Stimulated activated CD8-positive, alpha-beta memory T cell treated with anti-CD3 and anti-CD28 coated beads, Interleukin-15, amount 100 ng/mL, for 48 hours (primary cell): Measurements from ENCODE around the gene SSRP1.

Experiments used
- DNase-seq, 2 donors: peaks; one replicate each; pipeline ENCODE4 v3.0.0-alpha.2; 2020; ENCODE audit warnings: low read depth in 2 of 2

Gene SSRP1

DNA sequence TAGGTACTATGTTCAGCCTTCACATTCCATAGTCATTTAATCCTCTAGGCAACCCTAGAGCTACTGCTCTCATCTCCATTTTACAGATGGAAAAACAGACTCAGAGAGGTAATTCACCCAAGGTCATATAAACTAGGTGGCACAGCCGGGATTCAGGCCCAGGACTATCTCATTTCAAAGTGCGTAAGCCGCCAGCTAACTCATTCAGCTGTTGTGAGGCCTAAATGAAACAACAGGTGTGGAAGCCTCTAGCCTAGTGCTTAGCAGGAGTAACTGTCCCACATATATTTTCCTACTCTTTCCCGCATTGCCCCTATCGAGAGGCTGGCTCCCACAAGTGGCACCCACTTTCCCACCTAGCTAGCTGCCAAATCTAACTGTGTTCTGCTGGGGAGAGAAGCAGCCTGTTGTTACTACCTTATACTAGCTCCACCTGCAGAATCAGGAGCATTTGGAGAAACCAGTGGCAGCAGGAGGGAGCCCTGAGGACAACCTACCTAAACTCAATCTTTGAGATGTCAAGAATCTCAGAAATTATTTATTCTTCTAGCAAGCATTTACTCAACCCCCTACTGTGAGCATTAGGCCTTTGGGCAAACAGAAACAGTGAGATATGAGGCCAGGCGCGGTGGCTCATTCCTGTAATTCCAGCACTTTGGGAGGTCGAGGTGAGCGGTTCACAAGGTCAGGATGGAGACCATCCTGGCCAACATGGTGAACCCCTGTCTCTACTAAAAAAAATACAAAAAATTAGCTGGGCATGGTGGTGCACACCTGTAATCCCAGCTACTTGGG, 24.4 kb upstream of the SSRP1 start:
- DNase-seq = no peak

DNA sequence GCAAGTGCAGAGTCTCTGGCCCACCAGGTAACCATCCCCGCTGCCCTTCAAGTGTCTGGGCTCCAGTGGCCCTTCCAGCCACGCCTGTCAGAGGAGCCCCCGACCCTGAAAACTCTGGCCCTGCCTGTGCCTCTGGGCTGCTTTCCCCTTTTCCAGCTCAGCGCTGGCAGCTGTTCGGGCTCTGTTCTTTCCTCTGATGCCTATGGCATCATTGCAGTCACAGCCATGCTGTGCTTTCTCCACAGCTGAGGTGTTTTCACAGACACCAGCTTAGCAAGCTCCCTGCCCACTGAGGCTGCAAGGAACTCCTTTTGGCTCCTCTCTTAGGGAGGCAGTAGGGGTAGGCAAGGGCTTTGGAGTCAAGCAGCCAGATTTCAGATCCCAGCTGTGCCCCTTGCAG, 23.7 kb upstream of the SSRP1 start:
- no peak for DNase-seq

DNA sequence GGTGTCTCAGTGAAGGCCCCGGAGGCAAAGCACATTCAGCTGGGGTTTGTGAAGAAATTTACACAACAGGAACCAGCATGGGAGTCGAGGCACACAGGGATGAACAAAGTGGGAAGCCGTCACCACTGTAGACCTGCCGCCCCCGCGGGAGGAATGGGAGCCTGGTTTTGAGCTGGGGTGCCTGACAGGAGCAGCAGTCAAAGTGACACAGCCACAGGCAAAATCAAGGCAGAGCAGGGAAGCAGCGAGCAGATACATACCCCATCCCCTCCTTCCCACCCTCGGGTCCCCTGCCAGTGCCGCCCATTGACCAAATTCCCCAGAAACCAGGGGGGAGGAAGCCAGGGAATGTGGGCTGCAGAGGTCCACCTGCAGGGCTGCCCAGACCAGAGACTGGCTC, 23.3 kb upstream of the SSRP1 start:
- DNase-seq = no peak

DNA sequence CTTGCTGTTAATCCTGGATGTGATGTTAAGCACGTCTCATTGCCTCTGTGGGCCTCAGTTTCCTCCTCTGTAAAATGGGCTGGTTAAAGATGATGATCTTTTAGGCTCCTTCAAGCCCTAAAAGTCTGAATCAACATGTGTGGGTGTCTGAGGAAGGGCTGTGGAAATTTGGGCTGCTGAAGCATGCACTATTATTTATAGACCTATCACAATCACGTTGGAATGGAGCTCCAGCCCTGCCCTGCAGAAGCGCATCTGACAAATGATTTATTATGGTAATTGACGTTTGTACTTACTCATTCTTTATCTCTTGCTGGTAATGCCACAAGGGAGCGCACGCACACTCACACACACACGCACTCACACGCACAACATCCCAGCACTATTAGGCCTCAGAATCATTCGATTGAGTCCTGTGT, 22.9 kb upstream of the SSRP1 start:
- DNase-seq = no peak

GRCh38 chr11:57357856-57358255, 22.2 kb upstream of the SSRP1 start:
- no peak for DNase-seq

GRCh38 chr11:57357310-57357709, 21.6 kb upstream of the SSRP1 start:
- DNase-seq = no peak

- DNase-seq = no peak
These were observed 20.6 kb upstream of the SSRP1 start for GRCh38 chr11:57356268-57356667.

GRCh38 chr11:57354699-57355098, 19.0 kb upstream of the SSRP1 start:
- no peak for DNase-seq

DNA sequence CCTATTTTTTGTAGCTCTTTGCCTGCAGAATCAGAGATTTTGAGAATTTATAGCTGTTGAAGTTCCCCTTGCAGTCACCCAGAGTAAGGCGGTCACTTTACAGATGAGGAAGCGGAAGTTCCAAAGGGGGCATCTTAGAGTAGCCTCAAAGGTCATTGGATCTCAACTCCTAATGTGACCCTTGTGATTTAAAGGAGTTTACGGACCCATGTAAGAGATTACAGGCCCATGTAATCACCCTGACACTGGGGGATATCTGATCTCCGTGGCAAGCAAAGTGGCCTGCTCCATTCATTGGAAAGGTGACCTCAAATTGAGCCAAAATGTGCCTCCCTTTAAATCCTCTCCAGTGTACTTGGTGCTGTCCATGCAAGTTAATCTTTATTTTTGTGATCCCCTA, 18.2 kb upstream of the SSRP1 start:
- DNase-seq = no peak

DNA sequence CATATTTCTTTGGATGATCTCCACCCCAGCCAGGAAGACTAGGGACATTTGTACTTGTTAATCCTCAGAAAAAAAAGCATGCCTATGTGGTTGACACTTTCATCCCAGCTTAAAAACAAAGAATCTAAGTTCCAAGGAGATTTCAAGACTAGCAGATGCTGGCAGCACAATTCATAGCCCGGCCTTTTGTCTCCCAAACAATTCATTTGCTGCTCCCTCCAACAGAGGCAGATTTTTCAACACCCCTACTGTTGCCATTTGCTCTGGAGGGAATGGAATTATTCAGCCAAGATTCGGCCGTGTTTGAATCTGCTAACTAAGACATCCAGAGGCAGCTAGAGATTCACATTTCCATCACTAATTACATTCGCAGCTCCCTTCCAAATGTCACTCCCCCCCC, 17.8 kb upstream of the SSRP1 start:
- DNase-seq = no peak

- no peak for DNase-seq
These were observed 17.3 kb upstream of the SSRP1 start for GRCh38 chr11:57353036-57353435.

DNA sequence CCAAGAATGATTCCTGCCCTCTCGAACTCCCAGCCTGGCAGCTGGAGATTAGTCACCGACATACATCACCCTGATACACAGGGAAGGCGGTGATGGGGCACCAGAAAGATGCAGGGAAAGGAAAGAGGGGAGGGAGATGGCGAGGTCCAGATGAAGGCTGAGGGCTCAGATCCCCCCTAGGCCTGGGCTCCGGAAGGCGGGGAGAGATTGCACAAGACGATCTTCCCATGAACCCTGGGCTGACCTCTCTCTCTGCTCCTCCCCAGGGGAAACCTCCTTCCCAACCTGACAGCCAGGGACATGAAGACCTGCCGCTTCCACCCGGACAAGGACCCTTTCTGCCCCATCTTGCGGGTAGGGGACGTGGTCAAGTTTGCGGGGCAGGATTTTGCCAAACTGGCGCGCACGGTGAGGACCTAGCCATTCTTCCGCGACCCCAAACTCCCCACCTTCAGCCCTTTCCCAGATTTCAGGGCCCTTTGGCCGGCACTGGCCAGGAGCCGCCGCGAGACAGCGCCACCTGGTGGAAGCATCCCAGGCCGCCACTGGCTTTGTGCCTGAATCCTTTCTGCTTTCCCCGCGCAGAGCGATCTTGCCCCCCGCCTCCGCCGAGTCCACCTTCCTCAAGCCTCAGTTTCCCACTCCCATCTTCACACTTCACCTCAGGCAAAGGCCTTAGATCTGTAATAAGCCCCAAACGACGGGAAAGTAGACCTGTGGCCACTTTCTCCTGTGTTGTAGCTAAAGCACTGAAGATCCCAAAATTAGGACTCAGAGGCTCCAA, 14.0 kb upstream of the SSRP1 start:
- peak; percentile 21 to 40 for DNase-seq

- no peak for DNase-seq
These were observed 13.1 kb upstream of the SSRP1 start for GRCh38 chr11:57348636-57349313.

GRCh38 chr11:57348052-57348451, 12.4 kb upstream of the SSRP1 start:
- no peak for DNase-seq

GRCh38 chr11:57347336-57347735, 11.6 kb upstream of the SSRP1 start:
- no peak for DNase-seq

GRCh38 chr11:57345555-57346211, 10.0 kb upstream of the SSRP1 start:
- DNase-seq = peak in 1 of 2 donors; percentile 45

- no peak for DNase-seq
These were observed 9.1 kb upstream of the SSRP1 start for GRCh38 chr11:57344826-57345225.

GRCh38 chr11:57343825-57344224, 8.1 kb upstream of the SSRP1 start:
- DNase-seq = no peak

- DNase-seq = no peak
These were observed 7.0 kb upstream of the SSRP1 start for GRCh38 chr11:57342702-57343101.

GRCh38 chr11:57341250-57341808, 5.6 kb upstream of the SSRP1 start:
- no peak for DNase-seq

DNA sequence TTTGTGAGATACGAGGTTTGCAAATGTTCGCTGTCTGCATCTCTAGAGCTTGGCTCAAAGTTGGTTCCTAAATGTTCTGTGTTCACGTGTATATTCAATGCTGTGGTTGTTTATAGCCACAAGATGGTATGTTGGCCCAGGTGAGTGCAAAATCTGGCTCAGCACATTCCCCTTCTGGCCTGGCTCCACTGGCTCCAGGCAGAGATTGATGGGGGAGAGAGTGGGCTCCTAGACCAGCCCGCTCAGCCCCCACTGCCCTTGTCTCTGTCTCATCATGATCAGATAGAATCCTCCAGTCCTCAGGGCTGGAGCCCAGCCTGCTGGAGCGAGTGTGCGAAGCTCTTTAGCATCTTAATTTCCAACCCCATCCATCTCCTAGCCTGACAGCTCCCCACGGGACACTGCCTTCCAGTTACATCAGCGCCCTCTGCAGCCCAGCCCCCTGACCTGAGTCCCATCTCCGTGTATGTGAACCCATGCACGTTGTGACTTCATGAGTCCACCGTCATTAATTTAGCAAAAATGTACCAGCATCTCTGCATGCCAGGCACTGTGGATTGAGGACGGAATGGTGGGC, 4.4 kb upstream of the SSRP1 start:
- no peak for DNase-seq
